Measurements from ENCODE around the gene FRS3. TPM values are rescaled to one million over a fixed set of nuclear protein-coding genes. Genes with fewer than 3 reads are reported as not detected.
"Not testable (repeated sequence)": the region's sequence is repeated elsewhere in the genome, so short reads cannot be mapped to it uniquely, and the experiment has no call there.

Gene FRS3
- total and polyA plus RNA-seq, 8 donors, result 5.3 to 10.9 (median 9.0) TPM

DNA sequence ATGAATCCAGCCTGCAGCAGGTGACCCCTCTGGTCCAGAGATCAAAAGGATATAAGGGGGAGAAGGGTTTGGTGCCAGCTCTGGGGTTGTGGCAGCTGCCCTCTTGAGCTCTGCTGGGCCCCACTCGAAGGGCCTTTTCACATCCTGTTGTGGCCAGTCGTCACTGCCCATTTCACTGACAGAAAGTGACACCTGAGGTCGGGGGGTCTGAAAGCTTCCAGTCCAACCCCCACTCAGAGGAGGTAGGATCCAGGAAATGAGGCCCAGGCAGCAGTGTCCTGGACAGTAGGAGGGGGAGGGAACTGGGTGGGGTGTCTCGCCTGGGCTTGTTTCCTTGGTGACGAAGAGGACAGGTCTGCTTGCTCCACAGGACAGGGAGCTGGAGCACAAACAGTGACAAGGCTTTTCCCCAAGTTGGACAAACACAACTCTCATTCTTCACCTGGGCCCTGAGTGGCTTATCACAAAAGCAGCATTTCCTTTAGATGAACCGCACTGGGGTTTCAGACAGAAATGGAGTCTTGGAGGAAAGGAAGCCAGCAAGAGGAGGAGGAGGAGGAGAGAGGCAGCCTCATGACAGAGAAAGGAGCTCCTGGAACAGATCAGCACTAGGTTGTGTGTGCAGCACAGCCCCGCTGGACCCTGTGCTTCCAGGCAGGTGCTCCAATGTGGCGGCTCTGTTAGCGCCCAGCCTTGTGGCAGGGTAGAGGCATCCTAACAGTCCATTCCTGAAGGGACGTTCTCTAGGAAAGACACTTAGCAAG is 11.0 kb downstream of the FRS3 start:
- ATAC-seq (peak; percentile 85), DNase-seq (peak in 2 of 4 donors; percentile 42 to 64)
- Histone ChIP-seq H3K27me3 (no peaks in the 10 kb centered on the region), H3K9me3 (no peaks in the 10 kb centered on the region), H3K36me3 (peaks cover 0 to 48% of the 10 kb centered on the region in 2 donors), H3K27ac (peak overlapping the region in 1 of 2 donors; percentile 41), H3K4me1 (peaks cover 4 to 6% of the 10 kb centered on the region in 2 donors), H3K4me3 (no peak overlapping the region)
- TF ChIP-seq, protein P1, sequence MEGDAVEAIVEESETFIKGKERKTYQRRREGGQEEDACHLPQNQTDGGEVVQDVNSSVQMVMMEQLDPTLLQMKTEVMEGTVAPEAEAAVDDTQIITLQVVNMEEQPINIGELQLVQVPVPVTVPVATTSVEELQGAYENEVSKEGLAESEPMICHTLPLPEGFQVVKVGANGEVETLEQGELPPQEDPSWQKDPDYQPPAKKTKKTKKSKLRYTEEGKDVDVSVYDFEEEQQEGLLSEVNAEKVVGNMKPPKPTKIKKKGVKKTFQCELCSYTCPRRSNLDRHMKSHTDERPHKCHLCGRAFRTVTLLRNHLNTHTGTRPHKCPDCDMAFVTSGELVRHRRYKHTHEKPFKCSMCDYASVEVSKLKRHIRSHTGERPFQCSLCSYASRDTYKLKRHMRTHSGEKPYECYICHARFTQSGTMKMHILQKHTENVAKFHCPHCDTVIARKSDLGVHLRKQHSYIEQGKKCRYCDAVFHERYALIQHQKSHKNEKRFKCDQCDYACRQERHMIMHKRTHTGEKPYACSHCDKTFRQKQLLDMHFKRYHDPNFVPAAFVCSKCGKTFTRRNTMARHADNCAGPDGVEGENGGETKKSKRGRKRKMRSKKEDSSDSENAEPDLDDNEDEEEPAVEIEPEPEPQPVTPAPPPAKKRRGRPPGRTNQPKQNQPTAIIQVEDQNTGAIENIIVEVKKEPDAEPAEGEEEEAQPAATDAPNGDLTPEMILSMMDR (IDR thresholded peaks at IDR 0.05), result no peak
- intact Hi-C loops (cut with DNase I), result no loop called here

DNA sequence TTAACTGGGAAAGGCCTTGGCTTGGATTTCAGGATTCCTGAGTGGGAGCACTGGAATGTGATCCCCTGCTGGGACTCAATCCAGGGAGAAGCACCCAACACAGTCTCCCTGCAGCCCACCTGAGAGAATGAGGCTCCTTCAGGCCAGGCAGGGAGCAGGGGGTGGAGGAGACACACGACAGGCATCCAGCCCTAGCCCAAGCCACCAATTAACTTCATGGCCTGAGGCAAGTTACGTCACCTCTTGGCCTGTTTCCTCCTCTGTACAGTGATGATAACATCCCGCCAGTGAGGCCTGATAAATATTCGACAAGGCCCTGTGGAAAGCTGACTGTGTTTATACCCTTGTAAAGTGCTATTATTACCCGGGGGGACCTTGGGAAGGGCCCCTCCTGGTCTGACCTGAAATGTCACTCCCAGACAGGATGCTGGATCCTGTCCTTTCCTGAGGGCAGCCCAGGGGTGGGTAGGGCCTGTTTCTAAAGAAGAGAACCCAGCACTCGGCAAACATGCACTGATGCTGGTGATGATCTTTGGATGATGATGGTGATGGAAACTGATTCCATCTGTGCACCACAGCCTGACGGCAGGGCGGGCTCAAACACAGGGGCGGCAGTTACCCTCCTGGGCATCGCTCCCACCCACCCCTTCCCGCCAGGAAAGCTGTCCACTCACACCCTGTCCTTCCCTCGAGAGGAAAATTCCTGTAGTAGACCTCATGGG is 12.4 kb downstream of the FRS3 start:
- intact Hi-C loops (cut with DNase I), result no loop called here
- DNase-seq (peak in 2 of 4 donors; percentile 80 to 92), ATAC-seq (peak; percentile 67)

DNA sequence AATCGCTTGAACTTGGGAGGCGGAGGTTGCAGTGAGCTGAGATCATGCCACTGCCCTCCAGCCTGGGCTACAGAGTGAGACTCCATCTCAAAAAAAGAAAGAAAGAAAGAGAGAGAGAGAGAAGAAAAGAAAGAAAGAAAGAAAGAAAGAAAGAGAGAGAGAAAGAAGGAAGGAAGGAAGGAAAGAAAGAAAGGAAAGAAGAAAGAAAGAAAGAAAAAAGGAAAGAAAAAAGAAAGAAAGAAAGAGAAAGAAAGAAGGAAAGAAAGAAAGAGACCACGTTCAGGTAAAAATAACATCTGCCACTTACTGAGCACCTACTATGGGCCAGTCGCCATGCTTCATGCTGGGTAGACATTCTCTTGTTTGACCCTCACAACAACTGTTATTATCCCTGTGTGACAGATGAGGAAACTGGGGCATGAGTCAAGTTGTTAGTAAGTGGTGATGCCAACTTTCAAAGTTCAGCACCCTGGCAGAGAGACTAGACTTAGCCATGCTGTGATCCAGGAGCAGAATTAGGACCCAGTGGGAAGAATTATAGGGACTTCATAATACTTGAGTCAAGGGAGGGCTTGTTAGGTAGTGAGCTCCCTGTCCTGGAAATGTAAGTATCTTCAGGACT is 13.5 kb downstream of the FRS3 start:
- Histone ChIP-seq H3K36me3 (peaks cover 0 to 22% of the 10 kb centered on the region in 2 donors), H3K27ac (peak overlapping the region; percentile 57 to 73)
- H3K4me1 ChIP-seq; intact Hi-C loops (cut with DNase I); ATAC-seq; DNase-seq; H3K27me3 ChIP-seq; H3K9me3 ChIP-seq; H3K4me3 ChIP-seq: not testable (repeated sequence)

More for the DNA sequence above, 12.4 kb downstream of the FRS3 start:
- H3K27ac ChIP-seq, result peak overlapping the region; percentile 57 to 73
- peaks cover 0 to 33% of the 10 kb centered on the region in 2 donors for H3K36me3 ChIP-seq
- H3K4me1 ChIP-seq, result peaks cover 4 to 6% of the 10 kb centered on the region in 2 donors
- H3K9me3 ChIP-seq, result no peaks in the 10 kb centered on the region
- H3K27me3 ChIP-seq, result no peaks in the 10 kb centered on the region
- no peak overlapping the region for H3K4me3 ChIP-seq
- TF ChIP-seq, protein P1 (IDR thresholded peaks at IDR 0.05), result no peak

DNA sequence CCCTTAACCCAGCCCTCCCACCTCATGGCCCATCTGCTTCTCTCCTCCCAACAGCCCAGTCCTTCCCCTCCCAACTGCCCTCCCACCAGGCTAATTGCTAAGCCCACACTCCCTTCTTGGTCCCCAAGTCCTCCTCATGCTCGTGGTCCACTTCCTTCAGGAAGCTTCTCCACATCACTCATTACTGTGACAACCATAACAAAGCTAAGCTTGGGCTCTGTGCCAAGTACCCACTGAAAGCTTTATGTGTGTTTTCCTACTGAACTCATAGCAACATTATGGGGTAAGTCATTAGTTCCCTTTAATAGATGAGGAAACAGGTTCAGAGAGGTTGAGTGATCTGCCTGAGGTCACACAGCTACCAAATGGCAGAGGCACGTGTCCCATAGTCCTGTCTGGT is 16.2 kb downstream of the FRS3 start:
- ATAC-seq, result no peak
- TF ChIP-seq, protein P1 (IDR thresholded peaks at IDR 0.05), result no peak
- H3K36me3 ChIP-seq, result no peaks in the 10 kb centered on the region
- DNase-seq, result peak in 1 of 4 donors; percentile 38
- no peak overlapping the region for H3K27ac ChIP-seq
- H3K27me3 ChIP-seq, result no peaks in the 10 kb centered on the region
- H3K4me3 ChIP-seq, result no peak overlapping the region
- peaks cover 4 to 6% of the 10 kb centered on the region in 2 donors for H3K4me1 ChIP-seq
- H3K9me3 ChIP-seq, result no peaks in the 10 kb centered on the region
- intact Hi-C loops (cut with DNase I), result no loop called here

DNA sequence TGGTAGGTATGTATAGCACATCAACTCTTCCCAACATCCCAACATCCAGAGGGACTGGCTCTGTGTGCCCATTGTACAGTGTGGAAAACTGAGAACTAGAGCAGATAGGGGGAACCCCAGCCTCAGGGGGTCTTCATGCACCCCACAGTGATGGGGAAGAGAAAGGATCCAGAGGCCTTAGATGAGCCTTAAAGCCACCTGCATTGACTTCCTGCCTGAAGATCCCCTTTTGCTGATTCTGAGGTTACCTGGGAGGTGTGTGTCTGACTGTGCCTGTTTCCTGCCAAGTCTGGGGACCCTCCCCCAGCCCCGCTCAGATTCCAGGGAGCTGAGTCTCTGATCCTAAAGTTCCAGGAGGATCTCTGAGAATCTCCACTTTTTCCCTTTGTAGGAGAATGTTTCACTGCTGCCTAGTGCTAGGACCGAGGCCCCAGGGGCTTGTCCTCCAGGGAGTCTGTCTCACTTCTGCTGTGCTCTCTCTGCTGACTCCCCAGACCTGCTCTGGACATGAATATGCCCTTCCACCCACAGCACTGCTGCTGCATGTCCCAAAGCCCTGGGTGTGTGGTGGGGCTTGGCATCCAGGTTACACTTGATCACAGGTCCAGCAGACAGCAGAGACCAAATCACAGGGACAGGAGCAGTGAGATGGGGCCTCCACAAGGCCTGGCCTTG is 19.7 kb downstream of the FRS3 start:
- DNase-seq (no peak), ATAC-seq (no peak)
- H3K36me3 ChIP-seq, result no peaks in the 10 kb centered on the region
- H3K9me3 ChIP-seq, result no peaks in the 10 kb centered on the region
- H3K4me3 ChIP-seq, result no peak overlapping the region
- no peaks in the 10 kb centered on the region for H3K27me3 ChIP-seq
- H3K27ac ChIP-seq, result no peak overlapping the region
- H3K4me1 ChIP-seq, result no peaks in the 10 kb centered on the region
- TF ChIP-seq, protein P1 (IDR thresholded peaks at IDR 0.05), result no peak
- intact Hi-C loops (cut with DNase I), result no loop called here

All from left lung (tissue), 10 donors.